Neural progenitor cell (in vitro differentiated cells): ENCODE results near the gene MRC2. TPM values are rescaled to one million over a fixed set of nuclear protein-coding genes. Genes with fewer than 3 reads are reported as not detected.
"Not testable (repeated sequence)": the region's sequence is repeated elsewhere in the genome, so short reads cannot be mapped to it uniquely, and the experiment has no call there.

ENCODE experiments used
- DNase-seq: peaks from one replicate; pipeline ENCODE4 v3.0.0-alpha.2; 2016; ENCODE audit warnings: low spot score
- H2AFZ ChIP-seq: fragments of 200-600 bp; sonication (generic); replicated peaks from 2 replicates; pipeline ENCODE4 v1.6.1; 2016; ENCODE audit warnings: antibody characterized with exemption
- H3F3A ChIP-seq: fragments of 200-600 bp; sonication (generic); 2 replicates; pipeline ENCODE4 v1.6.1; 2016; ENCODE audit warnings: antibody characterized with exemption, low read depth
- H3K27ac ChIP-seq: fragments of 200-600 bp; sonication (generic); 2 replicates; pipeline ENCODE4 v1.5.1; 2016; ENCODE audit warnings: mild to moderate bottlenecking
- H3K27me3 ChIP-seq: fragments of 200-600 bp; sonication (generic); 2 replicates; pipeline ENCODE4 v1.6.1; 2016; ENCODE audit warnings: mild to moderate bottlenecking, moderate library complexity
- H3K36me3 ChIP-seq: fragments of 200-600 bp; sonication (generic); 2 replicates; pipeline ENCODE4 v1.5.1; 2016
- H3K4me1 ChIP-seq: fragments of 200-600 bp; sonication (generic); 2 replicates; pipeline ENCODE4 v1.6.1; 2016; ENCODE audit warnings: mixed run types
- H3K4me2 ChIP-seq: fragments of 200-600 bp; sonication (generic); 2 replicates; pipeline ENCODE4 v1.6.1; 2016
- H3K4me3 ChIP-seq: fragments of 200-600 bp; sonication (generic); 2 replicates; pipeline ENCODE4 v1.5.1; 2016
- H3K79me2 ChIP-seq: fragments of 200-600 bp; sonication (generic); 2 replicates; pipeline ENCODE4 v1.6.1; 2016; ENCODE audit warnings: low read depth
- H3K9ac ChIP-seq: fragments of 200-600 bp; sonication (generic); 2 replicates; pipeline ENCODE4 v1.6.1; 2016
- H3K9me3 ChIP-seq: fragments of 200-600 bp; sonication (generic); 2 replicates; pipeline ENCODE4 v1.5.1; 2016; ENCODE audit warnings: low read depth
- H4K20me1 ChIP-seq: fragments of 200-600 bp; sonication (generic); 2 replicates; pipeline ENCODE4 v1.6.1; 2016; ENCODE audit warnings: low read depth
- H3K27ac Mint-ChIP-seq: 3 replicates; pipeline ENCODE4 v1.8.0; 2021; ENCODE audit warnings: mixed read lengths
- H3K27me3 Mint-ChIP-seq: 2 replicates; pipeline ENCODE4 v1.8.0; 2022; ENCODE audit warnings: low read depth, mild to moderate bottlenecking, inconsistent platforms, moderate library complexity, mixed read lengths; ENCODE audit not compliant: insufficient read depth
- H3K36me3 Mint-ChIP-seq: 3 replicates; pipeline ENCODE4 v1.8.0; 2021; ENCODE audit warnings: mixed read lengths
- H3K4me1 Mint-ChIP-seq: 3 replicates; pipeline ENCODE4 v1.8.0; 2021; ENCODE audit warnings: mixed read lengths
- H3K4me3 Mint-ChIP-seq: 3 replicates; pipeline ENCODE4 v1.8.0; 2021; ENCODE audit warnings: mild to moderate bottlenecking, moderate library complexity, mixed read lengths
- H3K9me3 Mint-ChIP-seq: 3 replicates; pipeline ENCODE4 v1.8.0; 2020; ENCODE audit warnings: mixed read lengths
- EZH2 ChIP-seq: fragments of 200-600 bp; sonication (generic); IDR thresholded peaks from 2 replicates; pipeline ENCODE4 v1.6.1; 2017; ENCODE audit warnings: antibody characterized with exemption, mild to moderate bottlenecking, moderate library complexity
- EZH2phosphoT487 ChIP-seq: fragments of 200-600 bp; sonication (generic); IDR thresholded peaks from 2 replicates; pipeline ENCODE4 v1.6.1; 2017; ENCODE audit warnings: antibody characterized with exemption
- total RNA-seq: library from RNA; depleted of rRNA; stranded (reverse); fragments of >200 nt; gene quantifications from 2 replicates; pipeline ENCODE4 v1.2.3, GENCODE V29; 2015; ENCODE audit warnings: low replicate concordance
- TF ChIP-seq, protein P1 (sequence below): fragments of 200-600 bp; sonication (generic); IDR thresholded peaks from 2 replicates; pipeline ENCODE4 v1.5.1; 2017; ENCODE audit warnings: antibody characterized with exemption, mild to moderate bottlenecking

Gene MRC2
- total RNA-seq, 1 donor from 2014 or later = 24.6 TPM

- no peak for DNase-seq
- H3K4me1 ChIP-seq = no peaks in the 10 kb centered on the region
- H3F3A ChIP-seq = peaks cover 6% of the 10 kb centered on the region
- no peaks in the 10 kb centered on the region for H3K9me3 ChIP-seq
- no peak overlapping the region for H3K27ac ChIP-seq
- H4K20me1 ChIP-seq = no peaks in the 10 kb centered on the region
- H3K27me3 ChIP-seq = no peaks in the 10 kb centered on the region
- peaks cover 2% of the 10 kb centered on the region for H3K27me3 Mint-ChIP-seq
- H2AFZ ChIP-seq = no peak overlapping the region
- H3K79me2 ChIP-seq = no peaks in the 10 kb centered on the region
- no peak overlapping the region for H3K9ac ChIP-seq
- peaks cover 46% of the 10 kb centered on the region for H3K36me3 Mint-ChIP-seq
- no peaks in the 10 kb centered on the region for H3K9me3 Mint-ChIP-seq
- H3K4me2 ChIP-seq = no peak overlapping the region
- H3K27ac Mint-ChIP-seq = no peak overlapping the region
- no peak for TF ChIP-seq EZH2phosphoT487
- TF ChIP-seq EZH2 = no peak
- TF ChIP-seq, protein P1, sequence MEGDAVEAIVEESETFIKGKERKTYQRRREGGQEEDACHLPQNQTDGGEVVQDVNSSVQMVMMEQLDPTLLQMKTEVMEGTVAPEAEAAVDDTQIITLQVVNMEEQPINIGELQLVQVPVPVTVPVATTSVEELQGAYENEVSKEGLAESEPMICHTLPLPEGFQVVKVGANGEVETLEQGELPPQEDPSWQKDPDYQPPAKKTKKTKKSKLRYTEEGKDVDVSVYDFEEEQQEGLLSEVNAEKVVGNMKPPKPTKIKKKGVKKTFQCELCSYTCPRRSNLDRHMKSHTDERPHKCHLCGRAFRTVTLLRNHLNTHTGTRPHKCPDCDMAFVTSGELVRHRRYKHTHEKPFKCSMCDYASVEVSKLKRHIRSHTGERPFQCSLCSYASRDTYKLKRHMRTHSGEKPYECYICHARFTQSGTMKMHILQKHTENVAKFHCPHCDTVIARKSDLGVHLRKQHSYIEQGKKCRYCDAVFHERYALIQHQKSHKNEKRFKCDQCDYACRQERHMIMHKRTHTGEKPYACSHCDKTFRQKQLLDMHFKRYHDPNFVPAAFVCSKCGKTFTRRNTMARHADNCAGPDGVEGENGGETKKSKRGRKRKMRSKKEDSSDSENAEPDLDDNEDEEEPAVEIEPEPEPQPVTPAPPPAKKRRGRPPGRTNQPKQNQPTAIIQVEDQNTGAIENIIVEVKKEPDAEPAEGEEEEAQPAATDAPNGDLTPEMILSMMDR = no peak
- peaks cover 3% of the 10 kb centered on the region for H3K36me3 ChIP-seq
- H3K4me1 Mint-ChIP-seq = peaks cover under 1% of the 10 kb centered on the region
- no peak overlapping the region for H3K4me3 ChIP-seq
- H3K4me3 Mint-ChIP-seq = no peak overlapping the region
These were observed 15.7 kb upstream of the MRC2 start for GRCh38 chr17:62611728-62612127.

DNA sequence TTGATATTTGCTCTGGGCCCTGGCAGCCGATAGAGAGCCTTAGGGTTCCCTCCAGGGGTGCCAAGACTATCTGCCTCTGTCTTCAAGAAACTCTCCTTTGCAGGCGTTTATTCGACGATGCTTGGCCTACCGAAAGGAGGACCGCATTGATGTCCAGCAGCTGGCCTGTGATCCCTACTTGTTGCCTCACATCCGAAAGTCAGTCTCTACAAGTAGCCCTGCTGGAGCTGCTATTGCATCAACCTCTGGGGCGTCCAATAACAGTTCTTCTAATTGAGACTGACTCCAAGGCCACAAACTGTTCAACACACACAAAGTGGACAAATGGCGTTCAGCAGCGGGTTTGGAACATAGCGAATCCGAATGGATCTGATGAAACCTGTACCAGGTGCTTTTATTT lies 15.2 kb upstream of the MRC2 start:
- not testable (repeated sequence) for H3K9me3 Mint-ChIP-seq, H3K27ac Mint-ChIP-seq, H3K4me1 Mint-ChIP-seq, H3K4me3 Mint-ChIP-seq, H3K27me3 ChIP-seq, H2AFZ ChIP-seq, H3K36me3 ChIP-seq, DNase-seq, H3K4me2 ChIP-seq, H4K20me1 ChIP-seq, H3K9ac ChIP-seq, H3K79me2 ChIP-seq, H3K27ac ChIP-seq, H3K9me3 ChIP-seq, H3K4me1 ChIP-seq, H3K4me3 ChIP-seq, H3K27me3 Mint-ChIP-seq
- H3K36me3 Mint-ChIP-seq = peaks cover 43% of the 10 kb centered on the region
- peaks cover 12% of the 10 kb centered on the region for H3F3A ChIP-seq

DNA sequence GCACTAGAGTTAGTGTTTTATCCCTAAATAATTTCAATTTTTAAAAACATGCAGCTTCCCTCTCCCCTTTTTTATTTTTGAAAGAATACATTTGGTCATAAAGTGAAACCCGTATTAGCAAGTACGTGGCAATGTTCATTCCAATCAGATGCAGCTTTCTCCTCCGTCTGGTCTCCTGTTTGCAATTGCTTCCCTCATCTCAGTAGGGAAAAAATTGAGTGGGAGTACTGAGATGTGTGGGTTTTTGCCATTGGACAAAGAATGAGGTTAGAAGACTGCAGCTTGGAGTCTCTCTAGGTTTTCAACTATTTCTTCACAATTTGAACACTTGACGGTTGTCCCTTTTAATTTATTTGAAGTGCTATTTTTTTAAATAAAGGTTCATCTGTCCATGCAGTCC lies 14.4 kb upstream of the MRC2 start:
- not testable (repeated sequence) for H3K4me3 ChIP-seq, H3K27ac Mint-ChIP-seq, H3K27me3 ChIP-seq, H4K20me1 ChIP-seq, H3K9ac ChIP-seq, H3K4me2 ChIP-seq, H3K9me3 Mint-ChIP-seq, H3K27ac ChIP-seq, H3K9me3 ChIP-seq, H3K27me3 Mint-ChIP-seq, H3K36me3 ChIP-seq, H3K4me3 Mint-ChIP-seq, H2AFZ ChIP-seq, DNase-seq, H3K79me2 ChIP-seq
- Mint-ChIP-seq H3K36me3 (peaks cover 38% of the 10 kb centered on the region), H3K4me1 (peaks cover 14% of the 10 kb centered on the region)
- Histone ChIP-seq H3K4me1 (peaks cover 13% of the 10 kb centered on the region), H3F3A (peaks cover 20% of the 10 kb centered on the region)

GRCh38 chr17:62614142-62614541 lies 13.3 kb upstream of the MRC2 start:
- H3K9ac ChIP-seq = no peak overlapping the region
- no peaks in the 10 kb centered on the region for H3K27me3 ChIP-seq
- H3K4me2 ChIP-seq = no peak overlapping the region
- Mint-ChIP-seq H3K36me3 (peaks cover 33% of the 10 kb centered on the region), H3K27ac (no peak overlapping the region), H3K9me3 (no peaks in the 10 kb centered on the region), H3K4me3 (no peak overlapping the region), H3K4me1 (peaks cover 24% of the 10 kb centered on the region), H3K27me3 (peaks cover 4% of the 10 kb centered on the region)
- no peak overlapping the region for H3K27ac ChIP-seq
- TF ChIP-seq EZH2phosphoT487 (no peak), EZH2 (no peak)
- TF ChIP-seq, protein P1 = no peak
- DNase-seq = no peak
- H3F3A ChIP-seq = peaks cover 27% of the 10 kb centered on the region
- H3K4me3 ChIP-seq = no peak overlapping the region
- no peaks in the 10 kb centered on the region for H3K36me3 ChIP-seq
- no peak overlapping the region for H2AFZ ChIP-seq
- H3K79me2 ChIP-seq = no peaks in the 10 kb centered on the region
- no peaks in the 10 kb centered on the region for H4K20me1 ChIP-seq
- peaks cover 22% of the 10 kb centered on the region for H3K4me1 ChIP-seq
- H3K9me3 ChIP-seq = no peaks in the 10 kb centered on the region
